ENCODE measurements around the gene C1orf74.

DNA sequence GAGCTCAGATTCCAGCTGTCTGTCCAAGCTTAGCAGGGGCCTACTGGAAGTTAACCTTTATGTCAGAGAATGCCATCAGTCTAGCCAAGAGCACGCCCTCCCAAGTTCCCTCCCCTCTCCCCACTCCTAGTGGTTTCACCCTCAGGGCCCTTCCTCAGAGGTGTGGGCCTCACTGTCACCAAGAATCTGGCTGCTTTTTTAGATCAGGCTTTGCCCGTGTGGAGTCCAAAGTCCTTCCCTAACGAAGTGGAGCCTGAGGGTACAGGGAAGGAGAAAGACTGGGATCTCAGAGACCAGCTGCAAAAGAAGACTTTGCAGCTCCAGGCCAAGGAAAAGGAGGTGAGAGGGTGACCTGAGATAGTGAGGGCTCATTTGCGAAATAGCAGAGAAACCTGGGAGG lies 4.1 kb downstream of the C1orf74 start:
- TF ChIP-seq CTCF (conservative IDR thresholded peaks at IDR 0.05 in 1 of 2, IDR thresholded peaks at IDR 0.05 in 1 of 2; ENCODE audit: extremely low read depth in 1 of 2, insufficient read depth in 1 of 2, low read depth in 1 of 2, low read length in 2 of 2) (no peak), EZH2 (IDR thresholded peaks at IDR 0.05; ENCODE audit: borderline replicate concordance, low read length) (no peak)
